OCI-LY3 (cell line): ENCODE results near the gene FOXN1.

ENCODE experiments used
- EZH2phosphoT487 ChIP-seq: fragments of 200-600 bp; shearing (Covaris generic); IDR thresholded peaks from 2 replicates; pipeline ENCODE4 v1.6.1; 2018; ENCODE audit warnings: antibody characterized with exemption, mixed run types, low read depth
- TF ChIP-seq, protein P1 (sequence below): fragments of 200-600, 300-600 bp; sonication (generic); IDR thresholded peaks from 2 replicates; pipeline ENCODE4 v1.5.1; 2014; ENCODE audit warnings: antibody characterized with exemption, low read length, low read depth

DNA sequence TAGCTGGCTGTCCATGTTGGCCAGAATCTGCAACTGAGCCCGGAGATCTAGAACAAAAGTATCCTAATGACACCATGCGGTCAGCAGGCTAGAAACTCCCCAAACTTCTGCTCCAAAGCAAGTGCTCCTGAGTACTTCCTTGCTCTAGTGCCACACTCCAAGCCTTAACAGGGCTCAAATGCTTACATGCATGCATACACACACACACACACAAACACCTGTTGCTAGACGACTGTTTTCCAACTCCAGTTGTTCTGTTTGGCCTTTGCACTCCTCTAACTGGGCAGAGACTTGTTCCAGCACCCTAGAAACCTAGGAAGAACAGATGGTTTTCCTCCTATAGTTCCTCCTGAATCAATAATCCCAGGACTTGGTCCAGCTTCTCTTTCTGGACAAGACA lies 78.3 kb downstream of the FOXN1 start:
- TF ChIP-seq, protein P1, sequence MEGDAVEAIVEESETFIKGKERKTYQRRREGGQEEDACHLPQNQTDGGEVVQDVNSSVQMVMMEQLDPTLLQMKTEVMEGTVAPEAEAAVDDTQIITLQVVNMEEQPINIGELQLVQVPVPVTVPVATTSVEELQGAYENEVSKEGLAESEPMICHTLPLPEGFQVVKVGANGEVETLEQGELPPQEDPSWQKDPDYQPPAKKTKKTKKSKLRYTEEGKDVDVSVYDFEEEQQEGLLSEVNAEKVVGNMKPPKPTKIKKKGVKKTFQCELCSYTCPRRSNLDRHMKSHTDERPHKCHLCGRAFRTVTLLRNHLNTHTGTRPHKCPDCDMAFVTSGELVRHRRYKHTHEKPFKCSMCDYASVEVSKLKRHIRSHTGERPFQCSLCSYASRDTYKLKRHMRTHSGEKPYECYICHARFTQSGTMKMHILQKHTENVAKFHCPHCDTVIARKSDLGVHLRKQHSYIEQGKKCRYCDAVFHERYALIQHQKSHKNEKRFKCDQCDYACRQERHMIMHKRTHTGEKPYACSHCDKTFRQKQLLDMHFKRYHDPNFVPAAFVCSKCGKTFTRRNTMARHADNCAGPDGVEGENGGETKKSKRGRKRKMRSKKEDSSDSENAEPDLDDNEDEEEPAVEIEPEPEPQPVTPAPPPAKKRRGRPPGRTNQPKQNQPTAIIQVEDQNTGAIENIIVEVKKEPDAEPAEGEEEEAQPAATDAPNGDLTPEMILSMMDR: no peak
- TF ChIP-seq EZH2phosphoT487: no peak
